Right lung (tissue), 5 donors: ENCODE measurements around the gene DPP7. TPM values are rescaled to one million over a fixed set of nuclear protein-coding genes. Genes with fewer than 3 reads are reported as not detected.
A peak's percentile ranks its signal among the peaks of the same experiment; 100 is the strongest.
"Not testable (repeated sequence)": the region's sequence is repeated elsewhere in the genome, so short reads cannot be mapped to it uniquely, and the experiment has no call there.

Experiments
- DNase-seq, 2 donors: peaks; one replicate each; pipeline ENCODE4 v3.0.0-alpha.2; 2013
- polyA plus RNA-seq, 5 donors: library from polyadenylated mRNA; unstranded; fragments of 120-200 nt; gene quantifications; one replicate each; pipeline versions ENCODE4 v1.2.1 to v1.2.3, GENCODE V29; 2013; ENCODE audit warnings: inconsistent platforms in 1 of 5, low replicate concordance in 1 of 5; ENCODE audit not compliant: insufficient read length in 5 of 5, insufficient read depth in 1 of 5

The DPP7 gene
- polyA plus RNA-seq, 5 donors: 27.2 to 50.4 (median 48.6) TPM

GRCh38 chr9:137136261-137136880, 21.8 kb upstream of the DPP7 start:
- DNase-seq: no peak

- DNase-seq: not testable (repeated sequence)
These were observed 20.6 kb upstream of the DPP7 start for GRCh38 chr9:137135154-137135553.

- DNase-seq: no peak
These were observed 19.7 kb upstream of the DPP7 start for GRCh38 chr9:137134191-137134590.

GRCh38 chr9:137130176-137130755, 15.7 kb upstream of the DPP7 start:
- no peak for DNase-seq

GRCh38 chr9:137129456-137130175, 15.1 kb upstream of the DPP7 start:
- DNase-seq: peak; percentile 78 to 84

- no peak for DNase-seq
These were observed 14.4 kb upstream of the DPP7 start for GRCh38 chr9:137128862-137129455.

- DNase-seq: peak in 1 of 2 donors; percentile 17
These were observed 13.8 kb upstream of the DPP7 start for GRCh38 chr9:137128158-137128861.

- peak in 1 of 2 donors; percentile 32 for DNase-seq
These were observed 13.0 kb upstream of the DPP7 start for GRCh38 chr9:137127301-137128157.

- no peak for DNase-seq
These were observed 12.3 kb upstream of the DPP7 start for GRCh38 chr9:137126786-137127185.

- DNase-seq: not testable (repeated sequence)
These were observed 9.5 kb upstream of the DPP7 start for GRCh38 chr9:137123952-137124462.

GRCh38 chr9:137123468-137123837, 8.9 kb upstream of the DPP7 start:
- no peak for DNase-seq

- DNase-seq: not testable (repeated sequence)
These were observed 8.4 kb upstream of the DPP7 start for GRCh38 chr9:137122796-137123467.

- not testable (repeated sequence) for DNase-seq
These were observed 7.6 kb upstream of the DPP7 start for GRCh38 chr9:137121927-137122795.

- DNase-seq: not testable (repeated sequence)
These were observed 3.6 kb upstream of the DPP7 start for GRCh38 chr9:137118092-137118603.

- DNase-seq: no peak
These were observed 2.8 kb upstream of the DPP7 start for GRCh38 chr9:137117269-137117731.

GRCh38 chr9:137116728-137117127, 2.2 kb upstream of the DPP7 start:
- DNase-seq: no peak

GRCh38 chr9:137116027-137116507, 1.5 kb upstream of the DPP7 start:
- no peak for DNase-seq

GRCh38 chr9:137115394-137116026, 977 bp upstream of the DPP7 start:
- DNase-seq: no peak
